Tibial artery (tissue), 4 donors: ENCODE measurements around the gene SF3A1.
"Not testable (repeated sequence)": the region's sequence is repeated elsewhere in the genome, so short reads cannot be mapped to it uniquely, and the experiment has no call there.

Source experiments
- DNase-seq, 2 donors: peaks; one replicate each; pipeline ENCODE4 v3.0.0-alpha.2; 2019
- H3K27ac ChIP-seq, 2 donors: fragments of 200-600 bp; sonication (generic) in 1 of 2; 1 replicate in 1 of 2; 2 replicates in 1 of 2; pipeline ENCODE4 v1.5.1; 2018 to 2019; ENCODE audit warnings: mild to moderate bottlenecking in 1 of 2
- H3K27me3 ChIP-seq, 2 donors: fragments of 200-600 bp; sonication (generic) in 1 of 2; one replicate each; pipeline versions ENCODE4 v1.5.1 to v1.6.0; 2016 to 2019
- H3K36me3 ChIP-seq, 3 donors: fragments of 200-600 bp; sonication (generic) in 2 of 3; one replicate each; pipeline ENCODE4 v1.5.1; 2016 to 2019; ENCODE audit warnings: mild to moderate bottlenecking in 2 of 3
- H3K4me1 ChIP-seq, 4 donors: fragments of 200-600 bp; sonication (generic) in 2 of 4; 1 replicate in 3 of 4; 2 replicates in 1 of 4; pipeline ENCODE4 v1.5.1; 2016 to 2019
- H3K4me3 ChIP-seq, 2 donors: fragments of 200-600 bp; sonication (generic) in 1 of 2; 1 replicate in 1 of 2; 2 replicates in 1 of 2; pipeline ENCODE4 v1.5.1; 2018 to 2019; ENCODE audit warnings: mild to moderate bottlenecking in 2 of 2
- H3K9me3 ChIP-seq, 3 donors: fragments of 200-600 bp; sonication (generic) in 1 of 3; one replicate each; pipeline ENCODE4 v1.5.1; 2016 to 2019
- intact Hi-C: fragments of 100-400 bp; cut with DNase I; formaldehyde crosslinking; loops from one replicate; pipeline ENCODE4 v1.15.0; 2023; ENCODE audit warnings: low total_unique reads
- TF ChIP-seq, protein P1 (sequence below), 2 experiments: fragments of 200-600 bp in 1 of 2; fragments of 450-650 bp in 1 of 2; IDR thresholded peaks; one replicate each; pipeline ENCODE4 v1.5.1; 2017 to 2019; ENCODE audit warnings: antibody characterized with exemption in 2 of 2, mild to moderate bottlenecking in 1 of 2, moderate library complexity in 1 of 2

Gene SF3A1

DNA sequence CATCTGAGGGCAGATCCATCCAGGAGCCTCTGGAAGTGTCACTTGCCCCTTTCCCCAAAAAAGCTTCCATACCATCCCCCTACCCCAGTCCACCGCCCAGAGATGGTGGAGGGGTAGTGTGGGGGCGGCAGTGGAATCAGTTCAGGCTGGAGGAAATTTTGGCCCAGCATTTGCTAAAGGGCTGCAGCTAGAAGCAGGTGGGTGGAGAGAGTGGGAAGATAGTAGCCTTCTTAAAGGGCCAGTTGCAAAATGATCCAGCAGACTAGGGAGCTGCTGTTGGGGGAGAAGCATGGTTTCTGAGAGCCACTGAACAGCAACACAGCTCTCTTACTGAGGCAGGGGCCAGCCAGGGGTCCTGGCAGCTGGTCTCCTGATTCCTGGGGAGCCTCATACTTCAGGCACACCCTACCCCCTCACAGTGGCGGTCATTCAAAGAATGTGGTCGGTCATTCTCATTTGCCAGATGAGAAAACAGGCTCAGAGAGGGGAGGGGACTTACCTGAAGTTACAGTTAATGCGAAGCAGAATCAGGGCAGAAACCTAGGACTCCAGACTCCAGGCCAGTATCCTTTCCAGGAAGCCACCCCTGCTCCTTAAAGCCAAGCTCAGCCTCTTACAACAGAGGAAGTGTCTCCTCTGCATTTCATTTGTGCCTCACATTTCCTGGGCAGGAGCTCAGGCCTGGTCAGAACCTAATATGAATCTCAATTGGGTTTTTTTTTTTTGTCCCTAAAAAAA is 45.5 kb upstream of the SF3A1 start:
- peaks cover 0 to 28% (median 13%) of the 10 kb centered on the region in 4 donors for H3K4me1 ChIP-seq
- no peak for DNase-seq
- H3K4me3 ChIP-seq = no peak overlapping the region
- TF ChIP-seq, protein P1, sequence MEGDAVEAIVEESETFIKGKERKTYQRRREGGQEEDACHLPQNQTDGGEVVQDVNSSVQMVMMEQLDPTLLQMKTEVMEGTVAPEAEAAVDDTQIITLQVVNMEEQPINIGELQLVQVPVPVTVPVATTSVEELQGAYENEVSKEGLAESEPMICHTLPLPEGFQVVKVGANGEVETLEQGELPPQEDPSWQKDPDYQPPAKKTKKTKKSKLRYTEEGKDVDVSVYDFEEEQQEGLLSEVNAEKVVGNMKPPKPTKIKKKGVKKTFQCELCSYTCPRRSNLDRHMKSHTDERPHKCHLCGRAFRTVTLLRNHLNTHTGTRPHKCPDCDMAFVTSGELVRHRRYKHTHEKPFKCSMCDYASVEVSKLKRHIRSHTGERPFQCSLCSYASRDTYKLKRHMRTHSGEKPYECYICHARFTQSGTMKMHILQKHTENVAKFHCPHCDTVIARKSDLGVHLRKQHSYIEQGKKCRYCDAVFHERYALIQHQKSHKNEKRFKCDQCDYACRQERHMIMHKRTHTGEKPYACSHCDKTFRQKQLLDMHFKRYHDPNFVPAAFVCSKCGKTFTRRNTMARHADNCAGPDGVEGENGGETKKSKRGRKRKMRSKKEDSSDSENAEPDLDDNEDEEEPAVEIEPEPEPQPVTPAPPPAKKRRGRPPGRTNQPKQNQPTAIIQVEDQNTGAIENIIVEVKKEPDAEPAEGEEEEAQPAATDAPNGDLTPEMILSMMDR (IDR thresholded peaks at IDR 0.05) = no peak
- H3K9me3 ChIP-seq = no peaks in the 10 kb centered on the region
- H3K36me3 ChIP-seq = peaks cover 0 to 9% (median 2%) of the 10 kb centered on the region in 3 donors
- peaks cover 3 to 15% of the 10 kb centered on the region in 2 donors for H3K27me3 ChIP-seq
- H3K27ac ChIP-seq = no peak overlapping the region
- intact Hi-C loops = no loop called here

DNA sequence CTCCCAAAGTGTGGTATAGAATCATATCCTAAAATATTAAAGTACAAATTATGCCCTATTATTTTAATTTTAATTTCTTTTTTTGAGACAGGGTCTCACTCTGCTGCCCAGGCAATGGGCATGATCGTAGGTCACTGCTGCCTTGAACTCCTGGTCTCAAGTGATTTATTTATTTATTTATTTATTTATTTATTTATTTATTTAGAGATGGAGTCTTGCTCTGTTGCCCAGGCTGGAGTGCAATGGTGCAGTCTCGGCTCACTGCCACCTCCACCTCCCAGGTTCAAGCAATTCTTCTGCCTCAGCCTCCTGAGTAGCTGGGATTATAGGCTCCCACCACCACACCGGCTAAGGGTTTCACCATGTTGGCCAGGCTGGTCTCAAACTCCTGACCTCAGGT is 44.3 kb upstream of the SF3A1 start:
- Histone ChIP-seq H3K4me1 (peaks cover 0 to 40% (median 21%) of the 10 kb centered on the region in 4 donors), H3K27me3 (peaks cover 3 to 22% of the 10 kb centered on the region in 2 donors)
- H3K9me3 ChIP-seq, H3K4me3 ChIP-seq, H3K27ac ChIP-seq, H3K36me3 ChIP-seq, intact Hi-C loops, DNase-seq: not testable (repeated sequence)

DNA sequence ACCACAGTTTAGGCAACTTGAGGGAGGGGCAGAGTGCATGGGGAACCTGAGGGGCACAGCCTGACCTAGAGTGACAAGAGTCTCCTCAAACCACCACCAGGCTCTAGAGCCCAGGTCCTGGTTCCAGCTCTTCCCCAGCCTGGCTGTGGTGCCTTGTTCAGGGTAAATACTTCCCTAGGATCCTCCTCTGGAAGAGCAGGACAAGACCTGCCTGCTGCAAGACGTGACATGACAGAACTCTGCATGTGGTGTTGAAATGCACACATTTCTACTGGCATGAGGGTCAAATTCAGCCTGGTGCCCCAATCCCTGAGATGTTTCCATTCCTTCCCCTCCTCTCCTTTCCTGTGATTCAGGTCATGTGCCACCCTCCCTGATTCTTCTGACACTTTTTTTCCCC is 43.5 kb upstream of the SF3A1 start:
- TF ChIP-seq, protein P1 (IDR thresholded peaks at IDR 0.05) = no peak
- H3K4me3 ChIP-seq = no peak overlapping the region
- peaks cover 3 to 30% of the 10 kb centered on the region in 2 donors for H3K27me3 ChIP-seq
- no peak overlapping the region for H3K27ac ChIP-seq
- H3K9me3 ChIP-seq = no peaks in the 10 kb centered on the region
- intact Hi-C loops = no loop called here
- no peak for DNase-seq
- H3K4me1 ChIP-seq = peaks cover 0 to 40% (median 21%) of the 10 kb centered on the region in 4 donors
- H3K36me3 ChIP-seq = no peaks in the 10 kb centered on the region

DNA sequence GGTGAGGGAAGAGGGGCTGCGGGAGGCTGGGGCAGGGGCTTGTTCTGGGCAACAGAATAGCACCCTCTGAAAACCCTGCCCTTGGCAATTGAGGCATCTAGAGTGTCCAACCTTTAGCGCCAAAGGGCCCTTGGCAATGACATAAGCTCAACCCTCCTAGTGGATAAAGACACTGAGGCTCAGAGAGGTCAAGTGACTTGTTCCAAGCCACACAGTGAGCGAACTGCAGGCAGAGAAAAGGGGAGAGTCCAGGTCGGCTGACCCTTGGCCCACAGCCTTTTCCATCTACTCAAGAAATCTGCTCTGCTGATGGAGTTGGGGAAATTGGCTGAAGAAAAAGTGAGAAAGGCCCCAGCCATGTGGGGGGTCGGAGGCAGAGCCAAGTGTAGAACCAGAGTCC is 43.0 kb upstream of the SF3A1 start:
- intact Hi-C loops = no loop called here
- Histone ChIP-seq H3K36me3 (no peaks in the 10 kb centered on the region), H3K27ac (peak overlapping the region in 1 of 2 donors; percentile 38), H3K4me3 (no peak overlapping the region), H3K9me3 (no peaks in the 10 kb centered on the region), H3K4me1 (peaks cover 0 to 40% (median 21%) of the 10 kb centered on the region in 4 donors), H3K27me3 (peaks cover 3 to 32% of the 10 kb centered on the region in 2 donors)
- TF ChIP-seq, protein P1 (IDR thresholded peaks at IDR 0.05) = no peak
- DNase-seq = no peak

DNA sequence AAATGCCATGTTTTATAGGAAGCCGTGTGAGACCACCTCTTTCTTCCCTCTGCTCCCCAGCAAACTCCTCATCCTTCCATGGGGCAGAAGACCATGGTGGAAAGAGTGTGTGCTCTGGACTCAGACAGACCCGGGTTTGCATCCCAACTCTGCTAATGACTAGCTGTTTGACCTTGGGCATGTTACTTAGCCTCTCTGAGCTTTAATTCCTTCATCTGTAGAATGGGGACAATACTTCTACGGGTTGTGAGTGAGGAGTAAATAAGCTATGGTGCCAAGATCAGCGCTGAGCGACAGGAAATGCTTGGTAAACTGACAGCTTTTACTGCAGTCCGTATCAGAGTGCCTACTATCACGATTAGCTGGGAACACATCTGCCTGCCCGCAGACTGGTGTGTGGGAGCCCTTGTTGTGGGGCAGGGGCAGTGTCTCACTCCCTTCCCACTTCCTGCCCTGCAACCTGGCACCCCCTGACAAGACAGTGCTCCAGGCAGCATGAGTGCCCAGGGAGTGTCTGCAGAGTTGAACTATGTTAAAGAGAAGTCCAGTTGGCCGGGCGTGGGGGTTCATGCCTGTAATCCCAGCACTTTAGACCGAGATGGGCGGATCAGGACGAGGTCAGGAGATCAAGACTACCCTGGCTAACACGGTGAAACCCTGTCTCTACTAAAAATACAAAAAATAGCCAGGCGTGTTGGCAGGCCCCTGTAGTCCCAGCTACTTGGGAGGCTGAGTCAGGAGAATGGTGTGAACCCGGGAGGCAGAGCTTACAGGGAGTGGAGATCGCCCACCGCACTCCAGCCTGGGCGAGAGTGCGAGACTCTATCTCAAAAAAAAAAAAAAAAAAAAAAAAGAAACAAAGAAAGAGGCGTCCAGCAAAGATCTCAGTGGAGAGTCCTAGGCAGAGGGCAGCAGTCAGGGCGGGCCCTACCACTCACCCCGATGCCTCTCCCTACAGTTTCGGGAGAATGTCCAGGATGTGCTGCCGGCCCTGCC is 42.3 kb upstream of the SF3A1 start:
- Histone ChIP-seq H3K4me3 (peak overlapping the region in 1 of 2 donors; percentile 61), H3K4me1 (peaks cover 0 to 40% (median 21%) of the 10 kb centered on the region in 4 donors), H3K27me3 (peaks cover 3 to 34% of the 10 kb centered on the region in 2 donors), H3K9me3 (no peaks in the 10 kb centered on the region), H3K27ac (peak overlapping the region in 1 of 2 donors; percentile 38), H3K36me3 (no peaks in the 10 kb centered on the region)
- intact Hi-C loops = no loop called here
- DNase-seq = no peak
- TF ChIP-seq, protein P1 (IDR thresholded peaks at IDR 0.05) = no peak
